Vagina (tissue), 2 donors: Measurements from ENCODE around the gene NCBP1. TPM values are rescaled to one million over a fixed set of nuclear protein-coding genes. Genes with fewer than 3 reads are reported as not detected.

Experiments
- DNase-seq, 2 donors: peaks; one replicate each; pipeline ENCODE4 v3.0.0-alpha.2; 2017; ENCODE audit errors: extremely low spot score in 2 of 2
- H3K27ac ChIP-seq: fragments of 200-600 bp; sonication (generic); one replicate; pipeline ENCODE4 v1.5.1; 2019
- H3K27me3 ChIP-seq: fragments of 200-600 bp; sonication (generic); one replicate; pipeline ENCODE4 v1.5.1; 2019
- H3K36me3 ChIP-seq, 2 donors: fragments of 200-600 bp; sonication (generic); one replicate each; pipeline ENCODE4 v1.5.1; 2017 to 2019
- H3K4me1 ChIP-seq: fragments of 200-600 bp; sonication (generic); one replicate; pipeline ENCODE4 v1.5.1; 2019
- H3K4me3 ChIP-seq, 2 donors: fragments of 200-600 bp; sonication (generic); 1 replicate in 1 of 2; 2 replicates in 1 of 2; pipeline ENCODE4 v1.5.1; 2016 to 2019
- H3K9me3 ChIP-seq: fragments of 200-600 bp; sonication (generic); one replicate; pipeline ENCODE4 v1.5.1; 2019
- CTCF ChIP-seq, 3 experiments: fragments of 450-650 bp in 2 of 3; fragments of 200-600 bp in 1 of 3; sonication (generic) in 1 of 3; IDR thresholded peaks; one replicate each; pipeline ENCODE4 v1.5.1; 2017 to 2019; ENCODE audit warnings: antibody characterized with exemption in 3 of 3, mild to moderate bottlenecking in 2 of 3, moderate library complexity in 2 of 3
- POLR2A ChIP-seq, 2 donors: fragments of 450-650 bp; IDR thresholded peaks; one replicate each; pipeline ENCODE4 v1.6.1; 2017; ENCODE audit warnings: antibody characterized with exemption in 2 of 2, mild to moderate bottlenecking in 2 of 2, moderate library complexity in 2 of 2
- POLR2AphosphoS5 ChIP-seq, 2 donors: sonication (generic); formaldehyde crosslinking; IDR thresholded peaks; one replicate each; pipeline ENCODE4 v1.9.0; 2017; ENCODE audit warnings: antibody characterized with exemption in 2 of 2, mild to moderate bottlenecking in 2 of 2, low read depth in 1 of 2; ENCODE audit not compliant: insufficient read depth in 1 of 2
- intact Hi-C: fragments of 100-400 bp; cut with DNase I; formaldehyde crosslinking; loops from one replicate; pipeline ENCODE4 v1.15.1; 2023
- total RNA-seq: library from RNA; depleted of rRNA; stranded (reverse); fragments of >200 nt; gene quantifications from one replicate; pipeline ENCODE4 v1.2.3, GENCODE V29; 2016

The NCBP1 gene
- total RNA-seq, 1 donor from 2014 or later: 23.3 TPM

- H3K27ac ChIP-seq: no peak overlapping the region
- peaks cover 16% of the 10 kb centered on the region for H3K4me1 ChIP-seq
- no peaks in the 10 kb centered on the region for H3K9me3 ChIP-seq
- no peak overlapping the region for H3K4me3 ChIP-seq
- H3K36me3 ChIP-seq: peaks cover 0 to 27% of the 10 kb centered on the region in 2 donors
- DNase-seq: no peak
- intact Hi-C loops: no loop called here
- H3K27me3 ChIP-seq: no peaks in the 10 kb centered on the region
- no peak for TF ChIP-seq POLR2AphosphoS5 (IDR thresholded peaks at IDR 0.05; ENCODE audit: insufficient read depth in 1 of 2, low read depth in 1 of 2)
- TF ChIP-seq CTCF (IDR thresholded peaks at IDR 0.05): no peak
- TF ChIP-seq POLR2A (IDR thresholded peaks at IDR 0.05): no peak
Observed at GRCh38 chr9:97625620-97626019, 8.0 kb upstream of the NCBP1 start.

GRCh38 chr9:97627624-97628023, 6.0 kb upstream of the NCBP1 start:
- Histone ChIP-seq H3K27me3 (no peaks in the 10 kb centered on the region), H3K4me3 (no peak overlapping the region), H3K36me3 (peaks cover 0 to 27% of the 10 kb centered on the region in 2 donors), H3K9me3 (no peaks in the 10 kb centered on the region), H3K4me1 (peaks cover 31% of the 10 kb centered on the region), H3K27ac (peak overlapping the region; percentile 36)
- TF ChIP-seq POLR2A (IDR thresholded peaks at IDR 0.05) (no peak), CTCF (IDR thresholded peaks at IDR 0.05) (no peak), POLR2AphosphoS5 (IDR thresholded peaks at IDR 0.05; ENCODE audit: insufficient read depth in 1 of 2, low read depth in 1 of 2) (no peak)
- intact Hi-C loops: no loop called here
- DNase-seq: no peak

GRCh38 chr9:97628668-97629067, 5.0 kb upstream of the NCBP1 start:
- H3K4me3 ChIP-seq: no peak overlapping the region
- no peak for TF ChIP-seq POLR2A (IDR thresholded peaks at IDR 0.05)
- intact Hi-C loops: no loop called here
- no peaks in the 10 kb centered on the region for H3K27me3 ChIP-seq
- DNase-seq: no peak
- H3K9me3 ChIP-seq: no peaks in the 10 kb centered on the region
- no peak overlapping the region for H3K27ac ChIP-seq
- H3K36me3 ChIP-seq: peaks cover 0 to 21% of the 10 kb centered on the region in 2 donors
- H3K4me1 ChIP-seq: peaks cover 31% of the 10 kb centered on the region

- Histone ChIP-seq H3K4me3 (no peak overlapping the region), H3K27ac (no peak overlapping the region), H3K4me1 (peaks cover 33% of the 10 kb centered on the region), H3K9me3 (no peaks in the 10 kb centered on the region), H3K36me3 (peaks cover 0 to 16% of the 10 kb centered on the region in 2 donors), H3K27me3 (no peaks in the 10 kb centered on the region)
- no peak for DNase-seq
- TF ChIP-seq POLR2A (IDR thresholded peaks at IDR 0.05) (no peak), POLR2AphosphoS5 (IDR thresholded peaks at IDR 0.05; ENCODE audit: insufficient read depth in 1 of 2, low read depth in 1 of 2) (no peak), CTCF (IDR thresholded peaks at IDR 0.05) (no peak)
- intact Hi-C loops: no loop called here
Observed at GRCh38 chr9:97629156-97629555, 4.5 kb upstream of the NCBP1 start.

- H3K27me3 ChIP-seq: no peaks in the 10 kb centered on the region
- no peak overlapping the region for H3K27ac ChIP-seq
- no peak for TF ChIP-seq POLR2AphosphoS5 (IDR thresholded peaks at IDR 0.05; ENCODE audit: insufficient read depth in 1 of 2, low read depth in 1 of 2)
- no peak for TF ChIP-seq POLR2A (IDR thresholded peaks at IDR 0.05)
- TF ChIP-seq CTCF (IDR thresholded peaks at IDR 0.05): no peak
- peaks cover 0 to 1% of the 10 kb centered on the region in 2 donors for H3K36me3 ChIP-seq
- H3K4me1 ChIP-seq: peaks cover 48% of the 10 kb centered on the region
- intact Hi-C loops: no loop called here
- no peak overlapping the region for H3K4me3 ChIP-seq
- no peaks in the 10 kb centered on the region for H3K9me3 ChIP-seq
- DNase-seq: no peak
Observed at GRCh38 chr9:97630591-97630990, 3.0 kb upstream of the NCBP1 start.
